ENCODE results near the gene SPATA31A7. TPM values are rescaled to one million over a fixed set of nuclear protein-coding genes. Genes with fewer than 3 reads are reported as not detected.

SPATA31A7 gene
- total RNA-seq, result not detected in 2 replicates

GRCh38 chr9:61189736-61190135, at the start of gene SPATA31A7:
Gene SPATA31A7 (plus strand): TSS chr9:61190036. CDS start chr9:61190065, 29 bp downstream.

Small RNAs within 50 kb of the gene (small RNA-seq; reads per million reads assigned to genes)
- gene BX005040.2, result not detected
